Parathyroid adenoma (tissue), 2 donors: ENCODE measurements around the gene XXYLT1.

Source experiments
- H2AFZ ChIP-seq: fragments of 300-600 bp; sonication (generic); one replicate; pipeline ENCODE4 v1.7.0; 2017; ENCODE audit warnings: antibody characterized with exemption, mild to moderate bottlenecking
- H3K27ac ChIP-seq: fragments of 300-600 bp; sonication (generic); one replicate; pipeline ENCODE4 v1.7.0; 2017
- H3K27me3 ChIP-seq: fragments of 300-600 bp; sonication (generic); one replicate; pipeline ENCODE4 v1.7.0; 2017; ENCODE audit warnings: low read length; ENCODE audit not compliant: control insufficient read depth, insufficient read depth
- H3K36me3 ChIP-seq: fragments of 300-600 bp; sonication (generic); one replicate; pipeline ENCODE4 v1.7.0; 2017; ENCODE audit warnings: low read length; ENCODE audit not compliant: control insufficient read depth, insufficient read depth
- H3K4me1 ChIP-seq: fragments of 300-600 bp; sonication (generic); one replicate; pipeline ENCODE4 v1.7.0; 2017; ENCODE audit warnings: control low read depth
- H3K4me2 ChIP-seq: fragments of 300-600 bp; sonication (generic); one replicate; pipeline ENCODE4 v1.7.0; 2017; ENCODE audit warnings: low read length
- H3K4me3 ChIP-seq: fragments of 300-600 bp; sonication (generic); one replicate; pipeline ENCODE4 v1.7.0; 2017; ENCODE audit warnings: low read depth, low read length
- H3K79me2 ChIP-seq: fragments of 300-600 bp; sonication (generic); one replicate; pipeline ENCODE4 v1.7.0; 2017; ENCODE audit warnings: control low read depth
- H3K9ac ChIP-seq: fragments of 300-600 bp; sonication (generic); one replicate; pipeline ENCODE4 v1.7.0; 2017; ENCODE audit warnings: mild to moderate bottlenecking
- H3K9me3 ChIP-seq: fragments of 300-600 bp; sonication (generic); one replicate; pipeline ENCODE4 v1.7.0; 2017; ENCODE audit warnings: low read length; ENCODE audit not compliant: control insufficient read depth
- CTCF ChIP-seq: fragments of 300-600 bp; sonication (generic); IDR thresholded peaks from one replicate; pipeline ENCODE4 v1.7.0; 2017; ENCODE audit warnings: antibody characterized with exemption, mild to moderate bottlenecking
- donor health status: primary hyperparathyroidism.

Gene XXYLT1

GRCh38 chr3:195263925-195264600 lies 6.9 kb downstream of the XXYLT1 start:
- Histone ChIP-seq H3K27ac (no peak overlapping the region), H3K9ac (no peak overlapping the region), H2AFZ (no peak overlapping the region), H3K4me2 (no peak overlapping the region), H3K9me3 (no peaks in the 10 kb centered on the region), H3K4me3 (no peak overlapping the region), H3K79me2 (peaks cover 8% of the 10 kb centered on the region), H3K36me3 (no peaks in the 10 kb centered on the region), H3K27me3 (no peaks in the 10 kb centered on the region), H3K4me1 (peaks cover 3% of the 10 kb centered on the region)
- TF ChIP-seq CTCF = no peak

GRCh38 chr3:195263193-195263924 lies 7.6 kb downstream of the XXYLT1 start:
- H3K27ac ChIP-seq = no peak overlapping the region
- H3K4me3 ChIP-seq = no peak overlapping the region
- H3K4me2 ChIP-seq = no peak overlapping the region
- no peak overlapping the region for H2AFZ ChIP-seq
- H3K27me3 ChIP-seq = no peaks in the 10 kb centered on the region
- no peak overlapping the region for H3K9ac ChIP-seq
- H3K79me2 ChIP-seq = peaks cover 4% of the 10 kb centered on the region
- H3K36me3 ChIP-seq = no peaks in the 10 kb centered on the region
- TF ChIP-seq CTCF = no peak
- peaks cover 10% of the 10 kb centered on the region for H3K4me1 ChIP-seq
- H3K9me3 ChIP-seq = no peaks in the 10 kb centered on the region

- H3K4me2 ChIP-seq = no peak overlapping the region
- no peaks in the 10 kb centered on the region for H3K9me3 ChIP-seq
- peaks cover 22% of the 10 kb centered on the region for H3K4me1 ChIP-seq
- no peaks in the 10 kb centered on the region for H3K36me3 ChIP-seq
- no peak overlapping the region for H2AFZ ChIP-seq
- no peak overlapping the region for H3K9ac ChIP-seq
- TF ChIP-seq CTCF = no peak
- H3K27ac ChIP-seq = no peak overlapping the region
- peaks cover 11% of the 10 kb centered on the region for H3K79me2 ChIP-seq
- no peak overlapping the region for H3K4me3 ChIP-seq
- no peaks in the 10 kb centered on the region for H3K27me3 ChIP-seq
Measured at GRCh38 chr3:195261925-195262324, 9.0 kb downstream of the XXYLT1 start.

- Histone ChIP-seq H3K27me3 (no peaks in the 10 kb centered on the region), H3K4me3 (peak overlapping the region; percentile 48), H3K36me3 (no peaks in the 10 kb centered on the region), H3K27ac (peak overlapping the region; percentile 53), H3K9me3 (no peaks in the 10 kb centered on the region), H3K9ac (no peak overlapping the region), H2AFZ (peak overlapping the region; percentile 79), H3K4me2 (peak overlapping the region; percentile 76), H3K4me1 (peaks cover 22% of the 10 kb centered on the region), H3K79me2 (peaks cover 20% of the 10 kb centered on the region)
- TF ChIP-seq CTCF = no peak
Measured at GRCh38 chr3:195260280-195260905, 10.6 kb downstream of the XXYLT1 start.
